Sciatic nerve (tissue), 2 donors: ENCODE results near the gene WHAMM. TPM values are rescaled to one million over a fixed set of nuclear protein-coding genes. Genes with fewer than 3 reads are reported as not detected.
"Not testable (repeated sequence)": the region's sequence is repeated elsewhere in the genome, so short reads cannot be mapped to it uniquely, and the experiment has no call there.

Experiments used
- ATAC-seq: fragments of 200-7000 bp; cut with Tn5 transposase; one replicate; pipeline ENCODE4 v1.9.1; 2020; ENCODE audit warnings: mild to moderate bottlenecking, moderate library complexity
- DNase-seq: peaks from one replicate; pipeline ENCODE4 v3.0.0-alpha.2; 2020; ENCODE audit warnings: low spot score
- intact Hi-C: fragments of 100-400 bp; cut with DNase I; formaldehyde crosslinking; loops from one replicate; pipeline ENCODE4 v1.14.2; 2022
- total RNA-seq: library from RNA; stranded (reverse); fragmentation: NEBNext Ultra II Directional; extraction: Animal tissue kit (Norgen Biotek cat#: 25700); gene quantifications from one replicate; pipeline ENCODE4 v1.2.1, GENCODE V29; 2021
- donor health status: DM: no; HTN: no; CAD: no.
- donor health status: DM: no; HTN: no; CAD: no.

WHAMM gene
- total RNA-seq, 1 donor from 2014 or later = 14.2 TPM

- ATAC-seq (no peak), DNase-seq (no peak)
- intact Hi-C loops = no loop called here
Measured at GRCh38 chr15:82799183-82799841, 10.1 kb upstream of the WHAMM start.

GRCh38 chr15:82802497-82802896, 6.9 kb upstream of the WHAMM start:
- ATAC-seq (no peak), DNase-seq (no peak)
- intact Hi-C loops = no loop called here

- intact Hi-C loops = no loop called here
Measured at GRCh38 chr15:82803793-82804574, 5.4 kb upstream of the WHAMM start.

DNA sequence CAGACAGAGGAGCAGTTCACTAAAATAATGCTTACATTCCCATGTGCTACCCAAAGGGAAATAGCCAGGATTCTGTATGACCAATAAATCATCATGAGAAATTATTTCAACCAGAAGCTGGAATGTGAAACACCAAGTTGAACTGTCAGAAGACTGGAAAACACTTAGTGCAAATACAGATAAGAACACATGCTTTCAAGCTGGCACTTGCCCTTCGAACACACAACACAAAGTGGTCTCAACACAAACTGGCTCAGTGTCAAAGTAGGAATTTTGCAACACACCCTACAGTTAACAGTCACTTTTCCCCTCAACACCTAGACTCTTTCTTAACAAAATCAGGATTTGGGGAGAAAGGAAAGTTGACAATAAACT, 4.9 kb upstream of the WHAMM start:
- intact Hi-C loops = no loop called here
- ATAC-seq = no peak
- DNase-seq = no peak

More at GRCh38 chr15:82803793-82804574, 5.4 kb upstream of the WHAMM start:
- DNase-seq (no peak), ATAC-seq (no peak)

GRCh38 chr15:82805994-82806406, 3.4 kb upstream of the WHAMM start, which contains the start of gene FSD2:
FSD2 (minus strand) TSS chr15:82806069; CDS start chr15:82787390, 18,679 bp downstream.
- intact Hi-C loops = no loop called here
- ATAC-seq (no peak), DNase-seq (no peak)

- DNase-seq (no peak), ATAC-seq (no peak)
- intact Hi-C loops = no loop called here
Measured at GRCh38 chr15:82807920-82808633, 1.4 kb upstream of the WHAMM start.

GRCh38 chr15:82808634-82809041, 790 bp upstream of the WHAMM start:
- no peak for DNase-seq
- intact Hi-C loops = no loop called here
- no peak for ATAC-seq

GRCh38 chr15:82810061-82810889, 847 bp downstream of the WHAMM start:
- no peak for ATAC-seq
- intact Hi-C loops = no loop called here

GRCh38 chr15:82810890-82811426, 1.5 kb downstream of the WHAMM start:
- ATAC-seq (no peak), DNase-seq (no peak)
- intact Hi-C loops = no loop called here

More at GRCh38 chr15:82810061-82810889, 847 bp downstream of the WHAMM start:
- no peak for DNase-seq

- DNase-seq = no peak
- no peak for ATAC-seq
- intact Hi-C loops = no loop called here
Measured at GRCh38 chr15:82812994-82813393, 3.6 kb downstream of the WHAMM start.

- ATAC-seq (no peak), DNase-seq (no peak)
- intact Hi-C loops = no loop called here
Measured at GRCh38 chr15:82820128-82820527, 10.7 kb downstream of the WHAMM start.

- ATAC-seq, intact Hi-C loops: not testable (repeated sequence)
Measured at GRCh38 chr15:82821396-82821795, 12.0 kb downstream of the WHAMM start.

GRCh38 chr15:82821851-82822250, 12.4 kb downstream of the WHAMM start:
- ATAC-seq, intact Hi-C loops, DNase-seq: not testable (repeated sequence)

More at GRCh38 chr15:82821396-82821795, 12.0 kb downstream of the WHAMM start:
- DNase-seq = not testable (repeated sequence)

- no peak for ATAC-seq
- DNase-seq = no peak
- intact Hi-C loops = no loop called here
Measured at GRCh38 chr15:82823049-82823448, 13.6 kb downstream of the WHAMM start.

DNA sequence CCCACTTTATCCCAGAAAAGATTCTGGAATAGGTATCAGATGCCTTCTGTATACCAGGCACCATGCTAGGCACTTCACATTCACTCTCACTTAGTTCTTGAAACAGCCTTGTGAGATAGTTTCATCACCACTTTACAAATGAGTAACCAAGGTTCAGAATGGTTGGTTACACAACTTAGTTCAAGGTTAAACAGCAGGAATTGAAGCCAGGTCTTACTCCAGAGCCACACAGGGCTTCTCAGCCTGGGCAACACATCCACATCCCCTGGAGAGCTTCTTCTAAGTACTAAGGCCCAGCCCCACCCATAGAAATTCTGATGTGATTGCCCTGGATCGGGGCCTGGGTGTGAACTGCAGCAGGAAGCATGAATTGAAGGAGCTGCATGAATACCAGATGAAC, 18.6 kb downstream of the WHAMM start:
- ATAC-seq = no peak
- no peak for DNase-seq
- intact Hi-C loops = no loop called here

DNA sequence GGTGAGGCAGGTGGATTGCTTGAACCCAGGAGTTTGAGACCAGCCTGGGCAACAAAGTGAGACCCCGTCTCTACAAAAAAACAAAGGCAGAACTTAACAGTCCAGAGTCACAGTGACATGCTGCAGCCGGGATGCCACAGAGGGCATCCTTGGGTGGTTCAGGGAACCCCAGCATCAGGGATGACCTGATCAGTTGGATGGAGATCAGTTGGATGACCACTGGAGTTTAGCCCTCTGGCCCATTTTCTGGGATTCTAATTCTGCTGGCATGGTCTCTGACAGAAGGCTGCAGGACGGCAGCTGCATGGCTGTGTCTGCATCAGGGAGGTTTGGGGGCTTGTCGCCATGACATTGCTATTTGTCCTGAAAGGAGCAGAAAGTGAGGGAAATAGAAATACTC, 19.8 kb downstream of the WHAMM start:
- DNase-seq = no peak
- intact Hi-C loops = no loop called here

GRCh38 chr15:82830427-82831173, 21.2 kb downstream of the WHAMM start:
- no peak for DNase-seq
- ATAC-seq = no peak
- intact Hi-C loops = no loop called here

More for the DNA sequence above, 19.8 kb downstream of the WHAMM start:
- ATAC-seq = no peak
